Measurements from ENCODE around the gene LRRC27. TPM values are rescaled to one million over a fixed set of nuclear protein-coding genes. Genes with fewer than 3 reads are reported as not detected.

The LRRC27 gene
- total RNA-seq, 1 experiment from 2014 or later = 5.6 TPM

DNA sequence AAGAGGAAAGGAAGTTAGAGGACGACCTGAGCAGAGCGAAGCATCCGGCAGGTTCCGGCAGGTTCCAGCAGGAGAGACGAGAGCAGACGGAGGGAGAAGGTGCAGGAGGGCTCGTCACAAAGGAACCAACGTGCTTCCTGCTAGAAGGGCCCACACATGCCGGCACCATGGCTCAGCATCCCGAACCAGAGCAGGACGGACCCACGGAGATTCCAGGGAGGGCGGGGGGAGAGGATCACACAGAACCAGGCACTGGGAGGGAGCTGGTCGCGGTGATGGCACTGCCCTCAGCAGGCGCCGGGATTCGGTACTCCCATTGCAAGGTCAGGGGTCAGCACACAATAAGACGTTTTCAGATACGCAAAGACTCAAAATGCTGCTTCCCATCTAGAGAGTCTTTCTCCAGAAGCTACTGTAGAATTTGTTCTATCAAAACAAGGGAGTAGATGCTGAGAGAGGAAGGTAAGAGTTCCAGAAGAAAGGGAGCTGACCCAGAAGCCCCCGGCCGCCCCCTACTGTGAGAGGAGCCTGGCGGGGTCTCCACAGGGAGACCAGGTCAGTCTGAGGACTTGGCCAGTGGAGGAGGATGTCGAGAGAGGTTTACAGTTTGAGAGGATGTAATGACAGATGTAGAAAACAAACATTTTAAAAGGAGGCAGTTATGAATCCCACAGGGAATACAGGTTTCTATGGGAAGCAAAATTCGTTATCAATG is 41.4 kb downstream of the LRRC27 start:
- POLR2A ChIA-PET (ENCODE audit: unreplicated experiment) = no interaction called here
- BruUV-seq (replicated peaks) = no TSS peak

DNA sequence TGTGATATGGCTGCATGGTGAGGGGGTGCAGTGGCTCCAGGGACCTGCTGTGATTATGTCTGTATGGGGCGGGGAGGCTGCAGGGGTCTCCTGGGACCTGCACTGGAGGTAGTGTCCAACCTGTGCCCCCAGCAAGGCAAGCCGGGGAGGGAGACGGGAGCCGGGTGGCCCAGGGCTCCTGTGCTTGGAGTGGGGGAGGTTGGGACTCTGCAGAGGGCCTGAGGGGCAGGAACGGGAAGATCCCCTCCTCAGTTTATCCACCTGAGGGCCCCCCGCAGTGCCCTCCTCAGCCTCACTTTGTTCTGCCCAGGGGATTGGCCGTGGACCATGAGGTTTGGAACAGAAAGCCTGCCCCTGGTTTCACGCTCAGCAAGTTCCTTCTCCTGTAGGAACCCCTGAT is 42.2 kb downstream of the LRRC27 start:
- Histone ChIP-seq H3F3A (ENCODE audit: low read length, unreplicated experiment) (no peaks in the 10 kb centered on the region), H3K27me3 (ENCODE audit: low read length) (no peaks in the 10 kb centered on the region), H3K9me2 (replicated peaks; ENCODE audit: low read length) (no peaks in the 10 kb centered on the region), H3K9ac (ENCODE audit: low read length) (no peak overlapping the region), H3K27ac (ENCODE audit: low read length) (no peak overlapping the region), H3K4me2 (ENCODE audit: low read length) (no peak overlapping the region), H3K4me3 (ENCODE audit: low read length) (no peak overlapping the region), H3K9me3 (ENCODE audit: low read length) (no peaks in the 10 kb centered on the region), H2AFZ (ENCODE audit: low read length) (no peak overlapping the region), H3K36me3 (ENCODE audit: low read depth, low read length) (no peaks in the 10 kb centered on the region), H3K79me2 (ENCODE audit: low read length) (no peaks in the 10 kb centered on the region), H3K4me1 (ENCODE audit: insufficient read depth, low read length) (no peaks in the 10 kb centered on the region), H4K20me1 (ENCODE audit: low read length) (no peaks in the 10 kb centered on the region)
- DNase-seq = no peak
- intact Hi-C loops (cut with micrococcal nuclease) = no loop called here
- ATAC-seq = no peak
- TF ChIP-seq EZH2 (IDR thresholded peaks at IDR 0.05; ENCODE audit: low read length, unreplicated experiment) (no peak), EZH2phosphoT487 (IDR thresholded peaks at IDR 0.05; ENCODE audit: borderline replicate concordance, low read length) (no peak)
- TF ChIP-seq, protein P1, sequence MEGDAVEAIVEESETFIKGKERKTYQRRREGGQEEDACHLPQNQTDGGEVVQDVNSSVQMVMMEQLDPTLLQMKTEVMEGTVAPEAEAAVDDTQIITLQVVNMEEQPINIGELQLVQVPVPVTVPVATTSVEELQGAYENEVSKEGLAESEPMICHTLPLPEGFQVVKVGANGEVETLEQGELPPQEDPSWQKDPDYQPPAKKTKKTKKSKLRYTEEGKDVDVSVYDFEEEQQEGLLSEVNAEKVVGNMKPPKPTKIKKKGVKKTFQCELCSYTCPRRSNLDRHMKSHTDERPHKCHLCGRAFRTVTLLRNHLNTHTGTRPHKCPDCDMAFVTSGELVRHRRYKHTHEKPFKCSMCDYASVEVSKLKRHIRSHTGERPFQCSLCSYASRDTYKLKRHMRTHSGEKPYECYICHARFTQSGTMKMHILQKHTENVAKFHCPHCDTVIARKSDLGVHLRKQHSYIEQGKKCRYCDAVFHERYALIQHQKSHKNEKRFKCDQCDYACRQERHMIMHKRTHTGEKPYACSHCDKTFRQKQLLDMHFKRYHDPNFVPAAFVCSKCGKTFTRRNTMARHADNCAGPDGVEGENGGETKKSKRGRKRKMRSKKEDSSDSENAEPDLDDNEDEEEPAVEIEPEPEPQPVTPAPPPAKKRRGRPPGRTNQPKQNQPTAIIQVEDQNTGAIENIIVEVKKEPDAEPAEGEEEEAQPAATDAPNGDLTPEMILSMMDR (conservative IDR thresholded peaks at IDR 0.05; ENCODE audit: low read depth, low read length) = no peak
- CTCF ChIA-PET = no interaction called here
- POLR2A ChIA-PET (ENCODE audit: unreplicated experiment) = no interaction called here
- no TSS peak for BruUV-seq (replicated peaks)

More for the DNA sequence above, 41.4 kb downstream of the LRRC27 start:
- no peak overlapping the region for H3K9ac ChIP-seq (ENCODE audit: low read length)
- CTCF ChIA-PET = no interaction called here
- intact Hi-C loops (cut with micrococcal nuclease) = no loop called here
- no peaks in the 10 kb centered on the region for H4K20me1 ChIP-seq (ENCODE audit: low read length)
- no peak overlapping the region for H3K27ac ChIP-seq (ENCODE audit: low read length)
- H3K27me3 ChIP-seq (ENCODE audit: low read length) = no peaks in the 10 kb centered on the region
- H3K79me2 ChIP-seq (ENCODE audit: low read length) = no peaks in the 10 kb centered on the region
- no peak overlapping the region for H3K4me2 ChIP-seq (ENCODE audit: low read length)
- no peak overlapping the region for H3K4me3 ChIP-seq (ENCODE audit: low read length)
- no peak overlapping the region for H2AFZ ChIP-seq (ENCODE audit: low read length)
- H3K9me2 ChIP-seq (replicated peaks; ENCODE audit: low read length) = no peaks in the 10 kb centered on the region
- no peaks in the 10 kb centered on the region for H3K4me1 ChIP-seq (ENCODE audit: insufficient read depth, low read length)
- ATAC-seq (no peak), DNase-seq (no peak)
- no peaks in the 10 kb centered on the region for H3F3A ChIP-seq (ENCODE audit: low read length, unreplicated experiment)
- TF ChIP-seq, protein P1 (conservative IDR thresholded peaks at IDR 0.05; ENCODE audit: low read depth, low read length) = no peak
- TF ChIP-seq EZH2phosphoT487 (IDR thresholded peaks at IDR 0.05; ENCODE audit: borderline replicate concordance, low read length) = no peak
- no peak for TF ChIP-seq EZH2 (IDR thresholded peaks at IDR 0.05; ENCODE audit: low read length, unreplicated experiment)
- H3K36me3 ChIP-seq (ENCODE audit: low read depth, low read length) = no peaks in the 10 kb centered on the region
- no peaks in the 10 kb centered on the region for H3K9me3 ChIP-seq (ENCODE audit: low read length)

DNA sequence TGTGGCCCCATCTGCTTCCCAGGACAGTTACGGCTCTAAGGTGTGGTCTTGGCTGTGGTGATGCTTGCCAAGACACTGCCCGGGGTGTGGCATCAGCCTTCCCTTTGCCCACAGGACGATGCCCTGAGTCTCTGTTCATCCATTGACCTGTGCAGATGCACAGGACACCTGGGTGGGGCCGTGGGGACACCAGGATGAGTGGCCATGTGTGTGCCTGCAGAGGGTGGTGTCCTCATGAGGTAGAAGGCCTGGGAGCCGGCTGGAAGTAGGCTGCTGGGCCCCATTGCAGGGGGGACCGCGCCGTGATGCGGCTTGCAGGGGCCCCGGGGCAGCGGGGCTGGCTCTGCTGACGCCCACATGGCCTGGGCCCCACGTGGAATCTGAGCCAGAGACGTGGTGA is 42.6 kb downstream of the LRRC27 start:
- H3K9me3 ChIP-seq (ENCODE audit: low read length) = no peaks in the 10 kb centered on the region
- no TSS peak for BruUV-seq (replicated peaks)
- H3F3A ChIP-seq (ENCODE audit: low read length, unreplicated experiment) = no peaks in the 10 kb centered on the region
- H3K4me2 ChIP-seq (ENCODE audit: low read length) = no peak overlapping the region
- H3K9me2 ChIP-seq (replicated peaks; ENCODE audit: low read length) = no peaks in the 10 kb centered on the region
- ChIA-PET CTCF (no interaction called here), POLR2A (ENCODE audit: unreplicated experiment) (no interaction called here)
- no peak for ATAC-seq
- no peak overlapping the region for H3K4me3 ChIP-seq (ENCODE audit: low read length)
- no peak for DNase-seq
- TF ChIP-seq EZH2phosphoT487 (IDR thresholded peaks at IDR 0.05; ENCODE audit: borderline replicate concordance, low read length) (no peak), EZH2 (IDR thresholded peaks at IDR 0.05; ENCODE audit: low read length, unreplicated experiment) (no peak)
- TF ChIP-seq, protein P1 (conservative IDR thresholded peaks at IDR 0.05; ENCODE audit: low read depth, low read length) = no peak
- no peak overlapping the region for H2AFZ ChIP-seq (ENCODE audit: low read length)
- H3K36me3 ChIP-seq (ENCODE audit: low read depth, low read length) = no peaks in the 10 kb centered on the region
- no peak overlapping the region for H3K9ac ChIP-seq (ENCODE audit: low read length)
- H3K27ac ChIP-seq (ENCODE audit: low read length) = no peak overlapping the region
- no peaks in the 10 kb centered on the region for H3K4me1 ChIP-seq (ENCODE audit: insufficient read depth, low read length)
- no peaks in the 10 kb centered on the region for H4K20me1 ChIP-seq (ENCODE audit: low read length)
- intact Hi-C loops (cut with micrococcal nuclease) = no loop called here
- no peaks in the 10 kb centered on the region for H3K27me3 ChIP-seq (ENCODE audit: low read length)
- no peaks in the 10 kb centered on the region for H3K79me2 ChIP-seq (ENCODE audit: low read length)
